HG02642 (cell line): ENCODE data around the gene TLE3.
"Not testable (repeated sequence)": the region's sequence is repeated elsewhere in the genome, so short reads cannot be mapped to it uniquely, and the experiment has no call there.

ENCODE experiments used
- ATAC-seq: cut with Tn5 transposase; IDR thresholded peaks from one replicate; pipeline ENCODE4 v1.9.1; 2021; ENCODE audit warnings: mild to moderate bottlenecking; ENCODE audit not compliant: unreplicated experiment, poor library complexity

The TLE3 gene

DNA sequence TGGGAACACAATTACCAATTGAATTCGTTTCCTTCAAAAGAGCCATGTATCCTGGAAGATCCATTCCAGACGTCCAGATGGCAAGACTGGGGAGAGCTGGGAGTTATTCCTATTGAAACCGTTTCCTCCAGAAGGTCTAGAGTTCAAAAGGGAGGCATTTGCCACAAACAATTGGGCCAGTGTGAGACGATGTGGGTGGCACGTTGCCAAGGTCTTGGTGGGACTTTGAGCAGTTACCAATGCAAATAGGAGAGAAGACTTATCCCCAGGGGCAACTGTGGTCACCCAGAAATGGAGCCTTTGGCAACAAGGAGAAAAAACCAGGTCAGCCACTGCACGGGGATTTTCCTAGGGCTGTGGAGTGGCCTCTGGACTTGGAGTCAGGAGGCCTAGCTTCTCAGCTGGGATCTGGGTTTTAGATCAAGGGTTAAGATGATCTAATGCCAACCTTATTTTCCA is 29.6 kb upstream of the TLE3 start:
- ATAC-seq: no peak

DNA sequence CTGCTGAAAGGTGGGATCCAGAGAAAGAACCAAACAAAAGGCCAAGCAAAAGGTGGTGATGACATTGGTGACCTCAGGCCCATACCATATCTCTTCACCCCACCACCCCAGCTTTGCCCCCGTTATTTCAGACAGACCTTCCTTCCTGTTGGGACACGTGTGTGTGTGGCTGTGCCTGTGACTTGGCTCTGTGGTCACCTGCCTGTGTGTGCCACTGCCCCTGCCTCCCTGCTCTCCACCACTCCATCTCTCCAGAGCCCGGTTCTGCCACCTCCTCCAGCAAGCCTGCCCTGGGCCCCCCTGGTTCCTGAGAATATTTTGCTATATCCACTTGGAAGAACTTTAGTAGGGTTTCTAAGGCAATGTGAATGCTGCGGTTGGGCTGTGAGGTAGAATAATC is 28.6 kb upstream of the TLE3 start:
- no peak for ATAC-seq

DNA sequence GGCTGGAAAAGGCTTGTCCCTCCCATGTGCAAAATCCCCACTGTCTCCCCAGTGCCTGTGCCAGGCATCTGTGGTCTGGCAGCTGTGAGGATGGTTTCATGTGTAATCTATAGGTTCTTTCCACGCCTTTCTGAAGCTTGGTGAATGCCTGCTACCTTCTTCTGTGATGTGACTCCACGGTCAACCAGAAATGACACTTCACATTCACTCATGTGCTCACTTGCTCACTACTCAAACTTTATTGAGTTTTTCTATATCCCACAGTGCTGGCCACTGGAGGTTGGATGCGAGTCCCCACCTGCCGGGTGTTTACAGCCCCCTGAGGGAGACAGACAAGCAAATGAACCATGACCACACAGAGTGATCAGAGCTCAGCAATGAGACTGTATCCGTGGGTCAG is 27.9 kb upstream of the TLE3 start:
- ATAC-seq: no peak

DNA sequence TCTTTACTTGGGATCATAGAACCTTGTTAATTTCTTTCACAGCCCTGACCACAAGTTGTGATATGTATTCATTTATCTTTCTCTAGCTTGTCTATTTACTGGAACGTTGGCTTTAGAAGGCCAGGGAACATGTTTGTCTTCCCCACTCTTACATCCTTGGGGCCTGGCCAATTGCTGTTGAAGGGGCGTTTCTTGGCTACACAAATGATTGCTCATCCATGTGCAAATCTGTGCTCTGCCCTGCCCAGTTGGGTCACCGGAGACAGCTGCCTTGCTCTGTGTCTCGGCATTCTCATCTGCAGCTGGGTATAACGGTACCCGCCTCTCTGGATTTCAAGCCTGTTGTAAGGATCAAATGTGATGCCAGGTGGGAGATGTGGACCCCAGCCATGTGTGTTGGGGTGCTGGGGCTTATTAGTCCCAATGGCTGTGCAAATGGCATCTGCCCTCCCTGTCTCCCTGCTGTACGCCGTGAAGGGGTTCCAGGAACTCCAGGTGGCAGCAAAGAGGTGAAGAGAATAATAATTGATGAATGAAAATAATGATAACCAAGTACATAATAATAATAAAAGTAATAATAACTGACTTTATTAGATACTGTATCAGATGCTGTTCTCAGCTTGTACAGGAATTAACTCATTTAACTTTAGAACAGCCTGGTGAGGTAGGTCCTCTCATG is 24.0 kb upstream of the TLE3 start:
- no peak for ATAC-seq

DNA sequence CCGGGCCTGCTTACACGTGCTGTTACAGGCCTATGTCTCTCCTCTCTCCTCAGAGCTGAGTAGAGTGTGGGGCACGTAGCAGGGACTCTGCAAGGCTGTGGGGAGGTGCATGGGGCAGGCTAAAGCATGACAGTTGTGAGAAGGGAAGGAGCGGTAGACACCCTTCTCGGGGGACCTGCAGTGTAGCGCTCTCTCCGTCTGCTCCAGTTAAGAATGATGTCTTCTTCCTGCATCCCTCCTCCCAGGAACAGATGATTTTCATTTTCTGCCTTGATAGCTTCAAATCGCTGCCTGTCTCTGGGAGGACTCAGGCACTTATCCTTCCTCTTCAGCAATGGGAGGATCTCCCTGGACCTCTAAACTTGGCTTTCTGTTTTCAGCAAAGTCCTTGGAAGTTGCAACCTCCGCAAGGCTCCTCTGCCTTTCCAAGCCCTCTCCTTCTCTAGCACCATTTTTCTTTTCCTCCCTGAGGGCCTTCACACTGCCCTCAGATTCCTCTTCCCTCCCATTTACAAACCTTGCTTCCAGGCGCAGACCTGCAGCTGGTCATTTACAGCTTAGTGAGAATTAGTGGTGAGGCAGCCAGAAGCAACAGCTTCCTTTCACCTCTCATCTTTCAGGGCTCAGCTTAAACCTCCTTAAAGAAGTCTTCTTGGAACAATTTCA is 23.4 kb upstream of the TLE3 start:
- ATAC-seq: no peak

DNA sequence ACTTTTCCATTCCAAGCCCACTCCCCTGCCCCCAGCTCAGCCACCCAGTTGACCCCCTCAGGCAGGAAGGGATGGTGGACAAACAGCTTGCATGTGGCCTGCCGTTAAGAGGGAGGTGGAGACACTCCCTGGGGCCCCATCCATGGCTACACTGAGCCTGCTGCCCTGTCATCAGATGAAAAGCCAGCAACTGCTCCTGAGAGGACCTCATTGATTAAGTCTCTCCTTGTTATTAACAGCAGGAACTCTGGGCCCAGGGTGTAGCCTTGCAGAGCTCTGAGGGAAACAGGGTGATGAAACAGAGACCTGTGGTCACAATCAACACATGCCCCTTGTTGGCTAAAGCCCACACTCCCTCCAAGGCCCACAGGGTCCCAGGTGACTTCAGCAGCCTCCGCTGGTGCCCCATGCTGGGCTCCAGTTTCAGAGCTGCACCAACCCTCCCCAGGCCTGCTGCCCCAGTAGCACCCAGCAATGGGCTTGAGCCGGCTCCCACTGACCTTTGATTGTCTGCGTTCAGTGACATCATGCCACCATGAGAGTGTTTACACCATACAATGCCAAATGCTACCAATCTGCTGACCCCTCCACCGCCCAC is 22.3 kb upstream of the TLE3 start:
- no peak for ATAC-seq

DNA sequence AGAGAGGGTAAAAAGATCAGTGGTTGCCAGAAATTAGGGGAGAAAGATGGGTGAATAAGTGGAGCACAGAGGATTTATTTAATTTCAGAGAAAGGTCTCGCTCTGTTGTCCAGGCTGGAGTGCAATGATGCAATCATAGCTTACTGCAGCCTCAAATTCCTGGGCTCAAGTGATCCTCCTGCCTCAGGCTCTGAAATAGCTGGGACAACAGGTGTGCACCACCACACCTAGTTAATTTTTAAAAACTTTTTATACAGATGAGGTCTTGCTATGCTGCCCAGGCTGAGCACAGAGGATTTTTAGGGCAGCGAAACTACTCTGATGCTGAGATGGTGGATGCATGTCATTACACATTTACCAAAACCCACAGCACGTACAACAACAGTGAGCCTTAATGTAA is 20.9 kb upstream of the TLE3 start:
- no peak for ATAC-seq

DNA sequence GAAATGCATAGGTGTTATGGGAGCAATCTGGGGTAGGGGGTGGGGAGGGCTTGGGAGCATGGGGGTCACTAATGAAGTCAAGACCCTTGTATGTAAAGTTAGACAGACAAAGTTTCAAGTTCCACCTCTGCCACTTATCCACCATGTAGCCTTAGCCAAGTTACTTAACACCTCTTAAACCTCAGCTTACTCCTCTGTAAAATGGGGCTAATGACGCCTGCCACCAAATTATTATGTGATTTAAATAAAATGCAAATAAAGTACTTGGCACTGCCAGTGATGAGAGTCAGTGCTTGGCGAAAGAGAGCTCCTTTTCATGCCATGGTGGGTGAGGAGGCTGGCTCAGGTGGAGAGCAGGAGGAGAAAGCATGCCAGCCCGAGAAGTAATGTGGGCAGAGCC is 18.6 kb upstream of the TLE3 start:
- ATAC-seq: no peak

DNA sequence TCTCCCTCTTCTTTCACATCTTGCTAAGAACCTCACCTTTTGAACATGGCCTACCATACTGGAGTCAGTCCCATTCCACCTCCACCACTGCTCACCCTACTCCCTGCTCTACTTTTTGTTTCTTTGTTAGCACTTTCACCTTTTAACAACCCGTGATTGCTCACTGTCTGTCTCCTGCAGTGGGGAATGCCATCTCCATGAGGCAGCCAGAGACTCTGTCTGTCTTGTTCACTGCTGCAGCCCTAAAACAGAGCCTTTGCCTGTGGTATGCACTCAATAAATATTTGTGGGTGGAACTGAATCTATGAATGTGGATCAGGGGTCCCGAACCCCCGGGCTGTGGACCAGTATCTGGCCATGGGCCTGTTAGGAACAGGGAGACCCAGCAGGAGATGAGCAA is 16.5 kb upstream of the TLE3 start:
- no peak for ATAC-seq

DNA sequence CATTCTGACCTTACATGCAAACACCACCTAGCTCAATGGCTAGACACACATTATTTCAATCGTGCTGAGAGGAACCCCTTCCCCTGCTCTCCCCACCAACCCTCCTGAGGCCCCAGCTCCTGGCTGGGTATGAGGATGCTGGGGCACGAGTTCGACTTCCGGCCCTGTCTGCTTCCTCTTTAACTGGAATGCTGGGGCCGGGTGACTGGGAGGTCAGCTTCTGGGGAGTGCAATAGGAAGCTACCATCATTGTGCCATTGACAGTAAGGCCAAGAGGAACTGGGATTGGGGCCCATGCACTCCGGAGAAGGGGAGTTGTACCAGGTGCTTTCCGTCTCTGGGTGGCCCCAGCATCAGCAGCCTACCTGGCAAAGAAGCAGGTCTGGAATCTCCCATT is 15.6 kb upstream of the TLE3 start:
- ATAC-seq: no peak

DNA sequence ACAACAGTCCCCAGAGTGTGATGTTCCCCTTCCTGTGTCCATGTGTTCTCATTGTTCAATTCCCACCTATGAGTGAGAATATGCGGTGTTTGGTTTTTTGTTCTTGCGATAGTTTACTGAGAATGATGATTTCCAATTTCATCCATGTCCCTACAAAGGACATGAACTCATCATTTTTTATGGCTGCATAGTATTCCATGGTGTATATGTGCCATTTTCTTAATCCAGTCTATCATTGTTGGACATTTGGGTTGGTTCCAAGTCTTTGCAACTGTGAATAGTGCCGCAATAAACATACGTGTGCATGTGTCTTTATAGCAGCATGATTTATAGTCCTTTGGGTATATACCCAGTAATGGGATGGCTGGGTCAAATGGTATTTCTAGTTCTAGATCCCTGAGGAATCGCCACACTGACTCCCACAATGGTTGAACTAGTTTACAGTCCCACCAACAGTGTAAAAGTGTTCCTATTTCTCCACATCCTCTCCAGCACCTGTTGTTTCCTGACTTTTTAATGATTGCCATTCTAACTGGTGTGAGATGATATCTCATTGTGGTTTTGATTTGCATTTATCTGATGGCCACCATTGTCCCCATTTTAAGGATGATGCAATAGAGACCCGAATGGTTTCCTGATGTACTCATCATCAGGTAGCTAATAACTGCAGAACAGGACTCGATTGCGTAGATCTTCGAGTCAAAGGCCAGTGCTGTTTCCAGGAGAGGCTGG is 15.0 kb upstream of the TLE3 start:
- not testable (repeated sequence) for ATAC-seq

DNA sequence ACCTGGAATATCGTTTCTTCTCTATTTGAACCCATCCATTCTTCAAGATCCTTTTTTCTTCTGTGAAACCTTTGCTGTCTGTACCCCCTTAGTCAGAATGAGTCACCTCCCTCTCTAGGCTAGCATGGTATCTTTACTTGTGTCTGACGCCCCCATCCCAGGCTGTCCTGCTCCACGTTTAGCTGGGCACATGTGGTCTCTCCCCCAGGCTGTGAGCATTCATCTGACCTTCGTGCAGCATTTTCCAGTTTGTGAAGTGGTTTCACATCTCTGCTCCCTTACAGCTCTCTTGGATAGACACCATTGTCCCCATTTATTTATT is 14.3 kb upstream of the TLE3 start:
- ATAC-seq: no peak

DNA sequence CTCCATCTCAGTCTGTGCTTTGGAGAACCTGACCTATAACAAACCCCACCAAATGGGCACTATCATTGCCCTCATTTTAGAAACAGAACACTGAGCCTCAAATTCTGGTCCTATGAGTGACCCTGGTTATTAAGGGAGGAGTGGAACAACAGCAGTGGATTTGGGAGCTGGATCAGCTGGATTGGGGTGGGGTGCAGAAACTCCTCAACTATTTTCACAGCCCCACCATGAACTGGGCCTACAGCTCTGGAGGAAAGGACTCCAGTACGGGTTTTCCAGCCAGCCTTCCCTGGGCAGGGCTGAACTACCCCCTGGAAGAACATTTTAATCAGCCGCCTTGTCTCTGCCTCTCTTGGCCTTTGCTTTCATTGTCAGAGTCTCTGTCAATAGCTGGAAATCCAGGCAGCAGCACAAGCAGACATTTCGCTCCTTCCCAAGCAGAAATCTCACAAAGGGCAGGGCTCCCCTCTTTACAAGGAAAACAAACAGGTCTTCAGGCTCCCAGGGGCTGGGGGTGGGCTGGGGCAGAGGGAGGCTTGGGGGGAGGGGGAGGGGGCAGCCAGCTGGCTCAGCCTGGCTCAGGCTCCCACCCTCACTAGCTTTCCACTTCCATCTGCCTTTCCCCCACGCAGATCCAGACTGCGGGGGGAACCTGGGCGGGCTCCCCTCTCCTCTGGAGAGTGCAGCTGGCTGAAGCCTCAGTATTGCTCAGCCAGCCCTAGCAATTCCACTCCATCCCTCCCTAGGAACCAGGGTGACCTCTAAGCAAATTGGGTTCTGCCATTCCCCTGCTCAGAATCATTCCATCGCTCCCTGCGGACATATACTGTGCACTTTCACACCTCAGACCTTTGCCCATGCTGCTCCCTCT is 13.7 kb upstream of the TLE3 start:
- no peak for ATAC-seq

DNA sequence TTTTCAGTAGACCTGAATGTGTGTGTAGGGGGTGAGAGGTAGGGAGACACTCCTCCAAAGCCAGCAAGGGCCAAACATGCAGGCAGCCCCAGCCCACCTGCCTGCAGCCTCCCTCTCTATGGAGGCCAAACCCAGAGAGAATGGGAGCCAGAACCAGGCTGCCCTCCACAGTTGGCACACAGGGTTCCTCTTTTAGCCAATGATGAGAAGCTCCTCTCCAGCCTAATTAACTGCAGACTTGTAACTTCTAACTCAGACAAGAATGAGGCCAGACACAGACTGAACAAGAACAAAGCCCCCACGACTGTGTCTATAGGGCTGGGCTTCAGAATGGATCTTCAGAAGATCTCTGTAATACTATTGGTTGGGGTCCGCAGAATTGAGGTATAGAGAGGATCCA is 12.3 kb upstream of the TLE3 start:
- ATAC-seq: no peak

DNA sequence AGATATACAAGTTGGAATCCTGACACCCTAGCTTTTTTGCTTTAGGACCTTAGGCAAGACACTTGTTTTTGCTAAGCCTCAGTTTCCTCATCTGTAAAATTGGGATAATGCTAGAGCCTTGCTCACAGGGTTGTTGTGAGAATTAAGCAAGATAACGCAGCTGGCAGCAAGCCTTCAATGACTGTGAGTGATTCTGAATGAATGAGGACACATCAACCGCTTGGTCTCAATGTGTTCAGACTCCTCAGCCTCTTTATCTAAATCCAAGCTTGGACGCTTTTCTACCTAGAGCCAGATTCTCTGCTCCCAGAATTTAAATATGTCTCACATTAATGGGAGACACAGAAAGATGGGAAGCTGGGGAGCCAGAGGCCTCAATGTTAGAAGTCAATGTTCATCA is 11.8 kb upstream of the TLE3 start:
- no peak for ATAC-seq

DNA sequence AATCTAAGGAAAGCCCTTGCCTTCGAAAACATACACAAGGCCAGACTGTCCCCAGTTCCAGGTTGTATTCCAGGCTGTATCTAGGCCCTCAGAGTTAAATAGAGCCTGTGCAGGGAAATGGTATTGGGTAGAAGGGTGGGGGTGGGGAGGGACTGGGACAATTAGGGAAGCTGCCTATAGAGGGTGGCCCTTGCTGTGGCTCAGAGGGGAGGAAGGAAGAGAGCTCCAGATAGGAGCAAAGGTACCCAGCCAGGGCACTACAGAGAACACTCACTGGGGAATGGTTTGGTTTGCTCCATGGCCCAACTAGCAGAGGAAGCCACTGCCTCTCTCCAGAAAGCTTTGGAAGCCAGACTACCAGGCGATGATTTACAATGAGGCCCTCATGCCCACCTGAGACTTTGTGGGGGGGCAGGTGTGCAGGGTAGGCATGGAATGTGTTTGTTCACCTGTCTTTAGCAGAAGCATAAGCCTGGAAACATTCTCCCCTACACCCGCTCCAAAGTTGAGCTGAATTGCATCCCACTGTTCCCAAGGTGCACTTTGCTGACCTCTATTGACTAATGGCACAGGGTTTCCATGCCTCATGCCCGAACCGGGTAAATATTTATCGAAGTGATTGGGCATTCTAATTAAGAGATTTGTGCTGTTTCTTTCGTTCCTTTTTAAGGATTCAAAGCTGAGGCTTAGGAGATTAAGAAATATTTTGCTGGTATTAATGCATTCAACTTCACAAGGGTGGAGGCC is 6.3 kb upstream of the TLE3 start:
- no peak for ATAC-seq

DNA sequence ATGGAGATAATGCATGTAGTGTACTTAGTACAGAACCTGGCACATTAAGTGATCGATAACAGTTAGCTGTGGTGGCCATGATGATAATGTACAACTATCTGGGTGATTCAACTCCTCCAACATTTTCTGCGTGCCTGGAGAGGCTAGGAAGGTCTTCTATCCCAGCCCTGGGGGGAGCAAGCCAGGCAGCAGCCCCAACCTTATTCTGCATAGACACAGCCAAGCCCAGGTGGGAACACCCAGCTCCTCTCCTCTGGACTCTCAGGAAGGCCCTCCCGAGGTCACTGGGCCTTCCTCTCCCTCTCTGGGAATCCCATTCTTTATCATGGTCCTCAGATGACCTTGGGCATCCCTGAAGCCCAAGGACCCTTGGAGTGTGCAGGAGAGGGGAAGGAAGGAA is 5.1 kb upstream of the TLE3 start:
- ATAC-seq: no peak

DNA sequence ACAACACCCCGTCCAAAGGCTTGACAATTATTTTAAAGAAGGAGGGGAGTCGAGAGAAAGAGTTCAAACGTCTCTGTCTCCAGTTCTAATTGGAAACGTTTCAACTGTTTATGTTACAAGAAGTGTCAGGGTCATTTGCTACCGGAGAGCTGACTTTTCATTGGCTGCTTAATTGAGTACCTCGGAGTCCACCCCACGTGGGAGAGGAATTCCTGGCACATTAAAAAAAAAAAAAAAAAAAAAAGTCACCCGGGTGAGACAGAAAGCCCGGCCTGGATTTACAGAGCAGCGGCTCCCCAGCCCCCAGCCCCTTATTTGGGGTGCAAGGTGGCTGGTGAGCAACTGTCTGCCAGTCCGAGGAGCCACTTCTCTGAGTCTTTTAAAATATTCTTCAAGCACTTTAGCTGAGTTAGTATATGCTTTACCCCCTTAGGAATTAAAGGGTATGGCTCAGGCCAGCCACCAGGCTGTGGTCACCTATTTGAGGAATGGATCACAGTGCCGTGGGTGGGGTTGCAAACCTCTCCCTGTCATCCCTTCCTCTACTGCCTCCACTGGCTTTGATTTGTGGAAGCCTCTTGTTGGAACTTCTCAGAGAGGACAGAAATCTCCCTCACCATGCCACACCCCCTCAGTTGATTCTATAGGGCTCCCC is 3.9 kb upstream of the TLE3 start:
- ATAC-seq: no peak
